GM19035 (cell line): ENCODE measurements around the gene LPCAT3.

Experiments used
- ATAC-seq: cut with Tn5 transposase; IDR thresholded peaks from one replicate; pipeline ENCODE4 v1.9.1; 2021; ENCODE audit not compliant: unreplicated experiment

The LPCAT3 gene

GRCh38 chr12:6941267-6941666, 77.0 kb downstream of the LPCAT3 start:
- ATAC-seq: no peak

- ATAC-seq: no peak
Observed at GRCh38 chr12:6939191-6939540, 79.1 kb downstream of the LPCAT3 start.

- ATAC-seq: no peak
Observed at GRCh38 chr12:6938353-6939190, 79.7 kb downstream of the LPCAT3 start.

GRCh38 chr12:6937481-6938352, 80.6 kb downstream of the LPCAT3 start:
- peak; percentile 93 for ATAC-seq

- peak; percentile 9 for ATAC-seq
Observed at GRCh38 chr12:6936636-6937480, 81.4 kb downstream of the LPCAT3 start.

GRCh38 chr12:6936194-6936635, 82.1 kb downstream of the LPCAT3 start:
- no peak for ATAC-seq

- no peak for ATAC-seq
Observed at GRCh38 chr12:6935371-6936193, 82.7 kb downstream of the LPCAT3 start.

- ATAC-seq: no peak
Observed at GRCh38 chr12:6934110-6934509, 84.2 kb downstream of the LPCAT3 start.

- ATAC-seq: no peak
Observed at GRCh38 chr12:6932766-6933165, 85.5 kb downstream of the LPCAT3 start.

GRCh38 chr12:6929466-6930452, 88.5 kb downstream of the LPCAT3 start:
- ATAC-seq: no peak

- ATAC-seq: no peak
Observed at GRCh38 chr12:6928703-6929407, 89.4 kb downstream of the LPCAT3 start.

GRCh38 chr12:6928022-6928702, 90.1 kb downstream of the LPCAT3 start:
- no peak for ATAC-seq

GRCh38 chr12:6927379-6928021, 90.8 kb downstream of the LPCAT3 start, which contains the start of gene ATN1:
Gene ATN1, plus strand, starts transcription at chr12:6927959. Its CDS starts 6,043 bp downstream, at chr12:6934002.
- ATAC-seq: no peak
